AG09319 (cell line): ENCODE results near the gene FRMD8.
A peak's percentile ranks its signal among the peaks of the same experiment; 100 is the strongest.

Experiments used
- DNase-seq: peaks from one replicate; pipeline ENCODE4 v3.0.0-alpha.2; 2010; ENCODE audit warnings: low read depth; ENCODE audit errors: extremely low read depth
- TF ChIP-seq, protein P1 (sequence below): IDR thresholded peaks from 2 replicates; pipeline ENCODE4 v1.5.1; 2011; ENCODE audit warnings: low read depth, mild to moderate bottlenecking, inconsistent platforms, low read length, moderate library complexity

The FRMD8 gene

DNA sequence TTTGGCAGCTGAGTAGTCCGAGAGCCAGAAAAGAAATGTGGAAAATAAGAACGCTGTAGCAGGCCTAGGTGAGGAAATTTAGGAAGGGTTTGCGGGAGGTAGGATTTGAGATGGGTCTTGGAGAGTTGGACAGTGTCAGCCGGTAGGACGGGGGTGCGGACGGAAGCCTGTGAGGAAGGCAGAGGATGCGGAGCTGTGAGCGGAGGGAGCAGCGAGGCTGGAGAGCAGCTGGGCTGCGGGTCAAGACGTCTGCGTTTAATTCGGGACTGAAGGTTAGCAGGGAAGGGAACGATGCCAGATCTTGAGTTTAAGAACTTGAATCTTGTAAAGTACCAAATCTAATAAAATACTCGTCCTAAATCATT lies 32.6 kb upstream of the FRMD8 start:
- DNase-seq, result no peak
- TF ChIP-seq, protein P1, sequence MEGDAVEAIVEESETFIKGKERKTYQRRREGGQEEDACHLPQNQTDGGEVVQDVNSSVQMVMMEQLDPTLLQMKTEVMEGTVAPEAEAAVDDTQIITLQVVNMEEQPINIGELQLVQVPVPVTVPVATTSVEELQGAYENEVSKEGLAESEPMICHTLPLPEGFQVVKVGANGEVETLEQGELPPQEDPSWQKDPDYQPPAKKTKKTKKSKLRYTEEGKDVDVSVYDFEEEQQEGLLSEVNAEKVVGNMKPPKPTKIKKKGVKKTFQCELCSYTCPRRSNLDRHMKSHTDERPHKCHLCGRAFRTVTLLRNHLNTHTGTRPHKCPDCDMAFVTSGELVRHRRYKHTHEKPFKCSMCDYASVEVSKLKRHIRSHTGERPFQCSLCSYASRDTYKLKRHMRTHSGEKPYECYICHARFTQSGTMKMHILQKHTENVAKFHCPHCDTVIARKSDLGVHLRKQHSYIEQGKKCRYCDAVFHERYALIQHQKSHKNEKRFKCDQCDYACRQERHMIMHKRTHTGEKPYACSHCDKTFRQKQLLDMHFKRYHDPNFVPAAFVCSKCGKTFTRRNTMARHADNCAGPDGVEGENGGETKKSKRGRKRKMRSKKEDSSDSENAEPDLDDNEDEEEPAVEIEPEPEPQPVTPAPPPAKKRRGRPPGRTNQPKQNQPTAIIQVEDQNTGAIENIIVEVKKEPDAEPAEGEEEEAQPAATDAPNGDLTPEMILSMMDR, result no peak

DNA sequence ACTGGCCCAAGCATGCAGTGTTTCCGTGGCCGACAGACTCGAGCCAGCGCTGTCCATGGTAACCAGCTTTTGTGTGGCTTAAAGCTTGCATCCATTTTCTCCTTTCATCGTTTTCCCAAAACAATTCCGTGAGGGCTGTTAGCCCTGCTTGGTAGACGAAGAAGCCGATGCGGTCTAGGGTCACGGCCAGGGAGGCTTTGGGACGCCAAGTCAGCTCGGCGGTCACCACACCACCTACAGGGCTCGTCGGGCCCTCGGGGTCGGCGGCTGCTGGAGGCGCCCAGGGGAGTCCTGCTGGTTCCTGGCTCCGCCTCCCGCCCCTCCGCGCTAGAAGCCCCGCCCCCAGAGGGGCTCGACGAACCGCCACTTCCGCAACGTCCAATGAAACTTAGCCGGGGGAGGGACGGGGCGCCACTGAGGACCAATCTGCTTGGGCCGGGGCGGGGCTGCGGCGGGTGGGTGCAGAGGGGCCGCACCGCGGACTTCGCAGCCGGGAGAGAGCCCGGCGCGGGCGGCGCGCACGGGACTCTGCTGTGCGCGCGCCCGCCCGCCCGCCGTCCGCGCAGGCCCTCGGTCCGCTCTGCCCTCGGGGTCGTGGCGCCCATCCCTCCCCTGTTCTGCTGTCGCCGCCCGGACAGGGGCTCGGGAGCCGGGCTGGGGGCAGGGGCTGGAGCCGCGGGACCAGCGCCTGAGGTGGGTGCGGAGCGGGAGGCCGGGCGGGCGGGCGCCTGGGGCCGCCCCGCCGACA lies 32.0 kb upstream of the FRMD8 start, which contains the start of gene TIGD3:
TIGD3 (plus strand) TSS at position 487 of the 748 bp plus-strand sequence. CDS start 1,058 bp downstream, outside the sequence.
- TF ChIP-seq, protein P1, result no peak
- DNase-seq, result peak; percentile 81

DNA sequence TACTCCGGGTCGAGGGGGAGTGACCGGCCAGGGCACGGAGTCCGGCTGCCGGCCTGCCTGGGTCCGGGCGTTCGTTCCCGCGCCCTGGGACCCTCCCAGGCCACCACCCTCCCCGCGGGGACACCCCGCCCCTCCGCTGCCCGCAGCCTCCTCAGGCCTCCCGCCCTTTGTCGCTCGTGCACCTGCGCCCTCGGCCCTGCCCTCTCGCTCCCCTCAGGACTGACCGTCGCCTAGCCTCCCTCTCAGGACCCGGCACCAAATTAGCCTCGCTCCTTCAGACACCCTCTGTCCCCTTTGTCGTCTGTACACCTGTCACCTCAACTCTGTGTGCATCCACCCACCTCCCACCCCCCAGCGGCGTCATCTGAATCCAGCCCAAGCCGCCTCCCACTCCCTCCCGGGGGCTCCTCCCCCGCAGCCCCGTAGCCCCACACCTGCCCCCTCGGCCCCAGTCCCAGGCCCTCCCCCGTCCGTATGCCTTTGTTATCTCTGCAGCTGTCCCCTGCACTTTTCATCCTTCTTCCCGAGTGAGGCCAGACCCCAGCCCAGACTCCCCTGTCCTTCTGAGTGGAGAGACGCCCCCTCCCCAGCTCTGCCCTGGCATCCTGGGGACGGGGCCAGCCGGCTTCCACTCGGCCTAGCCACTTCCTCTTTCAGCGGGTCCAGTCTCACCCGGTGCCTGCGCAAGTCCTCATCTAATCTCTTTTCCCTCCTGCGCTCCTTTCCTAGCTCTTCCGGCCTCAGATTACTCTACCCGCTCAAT lies 31.2 kb upstream of the FRMD8 start:
- DNase-seq, result no peak
- TF ChIP-seq, protein P1, result no peak

DNA sequence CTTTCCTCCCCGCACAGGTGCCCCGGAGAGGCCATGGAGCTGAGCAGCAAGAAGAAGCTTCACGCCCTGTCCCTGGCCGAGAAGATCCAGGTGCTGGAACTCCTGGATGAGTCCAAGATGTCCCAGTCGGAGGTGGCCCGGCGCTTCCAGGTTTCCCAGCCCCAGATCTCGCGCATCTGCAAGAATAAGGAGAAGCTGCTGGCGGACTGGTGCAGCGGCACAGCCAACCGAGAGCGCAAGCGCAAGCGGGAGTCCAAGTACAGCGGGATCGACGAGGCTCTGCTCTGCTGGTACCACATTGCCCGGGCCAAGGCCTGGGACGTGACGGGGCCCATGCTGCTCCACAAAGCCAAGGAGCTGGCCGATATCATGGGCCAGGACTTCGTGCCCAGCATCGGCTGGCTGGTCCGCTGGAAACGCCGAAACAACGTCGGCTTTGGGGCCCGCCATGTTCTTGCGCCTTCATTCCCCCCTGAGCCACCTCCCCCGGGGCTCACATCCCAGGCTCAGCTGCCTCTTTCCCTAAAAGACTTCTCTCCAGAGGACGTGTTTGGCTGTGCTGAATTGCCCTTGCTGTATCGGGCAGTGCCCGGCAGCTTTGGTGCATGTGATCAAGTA lies 30.6 kb upstream of the FRMD8 start:
- TF ChIP-seq, protein P1, result no peak
- no peak for DNase-seq

DNA sequence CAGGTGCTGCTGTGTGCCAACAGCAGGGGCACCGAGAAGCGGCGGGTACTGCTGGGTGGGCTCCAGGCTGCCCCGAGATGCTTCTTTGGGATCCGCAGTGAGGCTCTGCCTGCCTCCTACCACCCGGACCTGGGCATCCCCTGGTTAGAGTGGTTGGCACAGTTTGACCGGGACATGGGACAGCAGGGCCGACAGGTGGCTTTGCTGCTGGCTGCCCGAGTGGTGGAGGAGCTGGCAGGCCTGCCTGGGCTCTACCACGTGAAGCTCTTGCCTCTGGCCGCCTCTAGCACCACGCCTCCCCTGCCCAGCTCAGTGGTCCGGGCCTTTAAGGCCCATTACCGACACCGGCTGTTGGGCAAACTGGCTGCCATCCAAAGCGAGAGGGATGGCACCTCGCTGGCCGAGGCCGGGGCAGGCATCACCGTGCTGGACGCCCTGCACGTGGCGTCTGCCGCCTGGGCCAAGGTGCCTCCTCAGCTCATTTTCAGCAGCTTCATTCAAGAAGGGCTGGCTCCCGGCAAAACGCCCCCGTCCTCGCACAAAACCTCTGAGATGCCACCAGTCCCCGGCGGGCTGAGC lies 30.0 kb upstream of the FRMD8 start:
- TF ChIP-seq, protein P1, result no peak

DNA sequence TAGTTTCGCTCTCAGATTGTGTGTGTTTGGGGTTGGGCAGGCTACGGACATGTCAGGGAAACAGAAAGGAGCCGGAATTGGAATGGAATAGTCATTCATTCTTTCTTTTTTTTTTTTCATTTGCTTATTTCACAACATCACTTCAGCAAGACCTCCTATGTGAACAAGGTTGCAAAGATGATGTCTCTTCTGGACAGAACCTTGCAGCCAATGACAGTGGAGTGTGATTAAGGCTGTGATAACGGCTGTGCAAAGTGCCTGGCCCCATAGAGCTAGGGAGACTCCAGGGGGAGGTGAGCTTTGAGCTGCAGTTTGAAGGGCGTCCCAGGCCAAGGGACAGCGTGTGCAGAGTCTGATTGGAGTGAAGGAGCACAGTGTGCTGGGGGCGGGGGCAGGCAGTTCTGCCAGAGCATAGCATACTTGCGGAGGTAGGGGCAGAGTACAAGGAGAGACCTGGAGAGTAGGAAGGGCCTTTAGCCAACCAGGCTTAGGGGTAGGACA lies 28.5 kb upstream of the FRMD8 start:
- no peak for DNase-seq
- TF ChIP-seq, protein P1, result no peak

More for the DNA sequence above, 30.0 kb upstream of the FRMD8 start:
- DNase-seq, result no peak
